ENCODE data around the gene GATA5. TPM values are rescaled to one million over a fixed set of nuclear protein-coding genes. Genes with fewer than 3 reads are reported as not detected.

The GATA5 gene
- total RNA-seq, 1 donor from 2014 or later: not detected

DNA sequence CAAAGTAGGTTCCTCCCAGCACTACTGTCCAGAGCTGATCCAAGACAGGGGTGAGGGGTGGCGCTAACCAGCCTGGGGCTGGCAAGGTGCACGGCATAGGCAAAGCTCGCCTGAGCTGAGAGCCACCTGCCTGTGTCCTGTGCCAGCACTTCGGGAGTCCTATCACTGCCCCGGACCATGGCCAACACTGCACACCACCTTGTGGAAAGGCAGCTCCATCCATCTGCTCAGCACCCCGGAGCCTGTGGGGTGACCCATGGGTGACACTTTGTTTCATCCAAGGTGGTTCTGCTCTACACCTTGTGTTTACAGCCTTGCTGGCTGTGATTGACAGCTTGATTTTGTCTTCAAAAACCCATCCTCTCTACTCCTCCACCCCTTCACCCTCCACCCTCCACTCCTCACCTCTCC, 32.9 kb upstream of the GATA5 start:
- no peak overlapping the region for H3K27ac ChIP-seq (ENCODE audit: low read depth, low read length)
- no peaks in the 10 kb centered on the region for H3K27me3 ChIP-seq (ENCODE audit: insufficient read depth, low read length)
- no peak for DNase-seq (ENCODE audit: low read depth)
- H3K36me3 ChIP-seq (ENCODE audit: insufficient read depth, low read length): no peaks in the 10 kb centered on the region
- FAIRE-seq: no peak
- H3K4me2 ChIP-seq (ENCODE audit: low read length): no peak overlapping the region
- peaks cover 3% of the 10 kb centered on the region for H3K9me3 Mint-ChIP-seq (ENCODE audit: unreplicated experiment)
- H4K20me1 ChIP-seq (ENCODE audit: insufficient read depth, low read length): no peaks in the 10 kb centered on the region
- H3K9me3 ChIP-seq (ENCODE audit: insufficient read depth, low read depth, low read length): no peaks in the 10 kb centered on the region
- no peak overlapping the region for H3K4me3 Mint-ChIP-seq (ENCODE audit: unreplicated experiment)
- no peak overlapping the region for H2AFZ ChIP-seq (ENCODE audit: low read depth, low read length)
- TF ChIP-seq, protein P1, sequence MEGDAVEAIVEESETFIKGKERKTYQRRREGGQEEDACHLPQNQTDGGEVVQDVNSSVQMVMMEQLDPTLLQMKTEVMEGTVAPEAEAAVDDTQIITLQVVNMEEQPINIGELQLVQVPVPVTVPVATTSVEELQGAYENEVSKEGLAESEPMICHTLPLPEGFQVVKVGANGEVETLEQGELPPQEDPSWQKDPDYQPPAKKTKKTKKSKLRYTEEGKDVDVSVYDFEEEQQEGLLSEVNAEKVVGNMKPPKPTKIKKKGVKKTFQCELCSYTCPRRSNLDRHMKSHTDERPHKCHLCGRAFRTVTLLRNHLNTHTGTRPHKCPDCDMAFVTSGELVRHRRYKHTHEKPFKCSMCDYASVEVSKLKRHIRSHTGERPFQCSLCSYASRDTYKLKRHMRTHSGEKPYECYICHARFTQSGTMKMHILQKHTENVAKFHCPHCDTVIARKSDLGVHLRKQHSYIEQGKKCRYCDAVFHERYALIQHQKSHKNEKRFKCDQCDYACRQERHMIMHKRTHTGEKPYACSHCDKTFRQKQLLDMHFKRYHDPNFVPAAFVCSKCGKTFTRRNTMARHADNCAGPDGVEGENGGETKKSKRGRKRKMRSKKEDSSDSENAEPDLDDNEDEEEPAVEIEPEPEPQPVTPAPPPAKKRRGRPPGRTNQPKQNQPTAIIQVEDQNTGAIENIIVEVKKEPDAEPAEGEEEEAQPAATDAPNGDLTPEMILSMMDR (IDR thresholded peaks at IDR 0.05; ENCODE audit: insufficient read depth, low read depth, low read length): no peak
- H3K9ac ChIP-seq (ENCODE audit: low read length): no peak overlapping the region
- no peak overlapping the region for H3K27ac Mint-ChIP-seq (ENCODE audit: unreplicated experiment)
- H3K4me1 ChIP-seq (ENCODE audit: insufficient read depth, low read length): no peaks in the 10 kb centered on the region
- H3K79me2 ChIP-seq (ENCODE audit: insufficient read depth, low read length): no peaks in the 10 kb centered on the region
- H3K4me1 Mint-ChIP-seq (ENCODE audit: low read depth, unreplicated experiment): no peaks in the 10 kb centered on the region
- H3K4me3 ChIP-seq (ENCODE audit: insufficient read depth, low read depth, low read length): no peak overlapping the region
- H3K36me3 Mint-ChIP-seq (ENCODE audit: low read depth, unreplicated experiment): no peaks in the 10 kb centered on the region
- peaks cover 25% of the 10 kb centered on the region for H3K27me3 Mint-ChIP-seq (ENCODE audit: low read depth, unreplicated experiment)

DNA sequence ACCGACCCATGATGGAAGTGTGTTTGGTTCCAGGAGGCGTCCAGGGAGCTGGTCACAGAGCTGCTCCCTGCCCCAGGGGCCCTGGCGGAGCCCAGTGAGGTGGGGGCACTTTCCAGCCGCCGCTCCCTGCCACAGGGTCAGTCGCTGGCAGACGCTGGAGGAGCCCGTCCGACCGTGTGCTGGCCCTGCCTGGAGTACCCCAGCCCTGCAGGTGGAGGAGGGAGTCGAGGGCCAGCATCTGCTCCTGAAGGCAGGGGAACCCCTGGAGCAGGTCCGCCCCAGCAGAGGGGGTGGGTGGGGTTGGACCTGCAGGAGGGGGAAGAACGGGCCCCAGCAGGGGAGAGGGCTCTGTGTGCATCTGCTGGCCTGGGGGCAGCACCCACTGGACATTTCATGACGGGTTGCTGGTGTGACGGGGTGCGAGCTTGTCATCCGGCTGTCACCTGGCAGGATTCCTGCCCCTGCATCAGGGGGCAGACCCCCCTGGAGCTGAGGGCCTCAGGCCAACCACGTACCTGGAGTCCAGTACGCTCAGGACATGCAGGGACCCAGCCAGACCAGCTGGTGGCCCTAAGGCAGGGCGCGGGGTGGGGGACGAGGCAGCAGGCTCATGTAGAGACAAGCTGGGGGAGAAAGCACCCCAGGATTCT, 32.3 kb upstream of the GATA5 start:
- TF ChIP-seq EZH2 (IDR thresholded peaks at IDR 0.05; ENCODE audit: insufficient read depth, low read length): no peak
- TF ChIP-seq, protein P1 (IDR thresholded peaks at IDR 0.05; ENCODE audit: insufficient read depth, low read depth, low read length): no peak

DNA sequence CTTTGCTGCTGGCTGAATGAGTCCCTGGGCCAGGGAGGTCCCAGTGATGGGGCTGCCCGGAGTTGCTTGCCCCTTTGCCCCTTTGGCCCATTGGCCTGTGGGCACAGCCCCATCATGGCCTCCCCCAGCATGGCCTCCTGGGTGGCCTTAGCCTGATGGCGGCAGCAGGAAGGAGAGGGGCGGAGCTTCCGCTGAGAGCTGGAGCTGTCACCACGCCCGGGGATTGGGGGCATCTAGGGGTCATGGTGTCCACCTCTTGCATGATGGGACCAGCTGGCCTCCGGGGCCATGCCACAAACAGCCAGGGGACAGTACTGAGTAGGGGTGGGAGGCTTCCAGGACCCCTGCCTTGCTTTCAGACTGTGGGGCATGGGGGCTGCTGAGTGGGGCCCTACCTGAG, 31.5 kb upstream of the GATA5 start:
- no peak overlapping the region for H3K4me2 ChIP-seq (ENCODE audit: low read length)
- peaks cover 25% of the 10 kb centered on the region for H3K27me3 Mint-ChIP-seq (ENCODE audit: low read depth, unreplicated experiment)

More for the DNA sequence above, 32.3 kb upstream of the GATA5 start:
- Mint-ChIP-seq H3K4me1 (ENCODE audit: low read depth, unreplicated experiment) (no peaks in the 10 kb centered on the region), H3K36me3 (ENCODE audit: low read depth, unreplicated experiment) (no peaks in the 10 kb centered on the region), H3K4me3 (ENCODE audit: unreplicated experiment) (no peak overlapping the region), H3K9me3 (ENCODE audit: unreplicated experiment) (peaks cover 3% of the 10 kb centered on the region), H3K27ac (ENCODE audit: unreplicated experiment) (no peak overlapping the region), H3K27me3 (ENCODE audit: low read depth, unreplicated experiment) (peaks cover 28% of the 10 kb centered on the region)
- Histone ChIP-seq H3K4me2 (ENCODE audit: low read length) (no peak overlapping the region), H3K9ac (ENCODE audit: low read length) (no peak overlapping the region), H2AFZ (ENCODE audit: low read depth, low read length) (no peak overlapping the region), H3K36me3 (ENCODE audit: insufficient read depth, low read length) (no peaks in the 10 kb centered on the region), H3K79me2 (ENCODE audit: insufficient read depth, low read length) (no peaks in the 10 kb centered on the region), H3K27me3 (ENCODE audit: insufficient read depth, low read length) (no peaks in the 10 kb centered on the region), H3K4me1 (ENCODE audit: insufficient read depth, low read length) (no peaks in the 10 kb centered on the region), H3K9me3 (ENCODE audit: insufficient read depth, low read depth, low read length) (no peaks in the 10 kb centered on the region), H3K27ac (ENCODE audit: low read depth, low read length) (no peak overlapping the region), H3K4me3 (ENCODE audit: insufficient read depth, low read depth, low read length) (no peak overlapping the region), H4K20me1 (ENCODE audit: insufficient read depth, low read length) (no peaks in the 10 kb centered on the region)
- FAIRE-seq (no peak), DNase-seq (ENCODE audit: low read depth) (no peak)

More for the DNA sequence above, 31.5 kb upstream of the GATA5 start:
- Histone ChIP-seq H3K4me1 (ENCODE audit: insufficient read depth, low read length) (no peaks in the 10 kb centered on the region), H3K9ac (ENCODE audit: low read length) (no peak overlapping the region), H3K79me2 (ENCODE audit: insufficient read depth, low read length) (no peaks in the 10 kb centered on the region), H3K27me3 (ENCODE audit: insufficient read depth, low read length) (no peaks in the 10 kb centered on the region), H3K4me3 (ENCODE audit: insufficient read depth, low read depth, low read length) (no peak overlapping the region), H4K20me1 (ENCODE audit: insufficient read depth, low read length) (no peaks in the 10 kb centered on the region), H2AFZ (ENCODE audit: low read depth, low read length) (no peak overlapping the region), H3K36me3 (ENCODE audit: insufficient read depth, low read length) (no peaks in the 10 kb centered on the region), H3K27ac (ENCODE audit: low read depth, low read length) (no peak overlapping the region), H3K9me3 (ENCODE audit: insufficient read depth, low read depth, low read length) (no peaks in the 10 kb centered on the region)
- DNase-seq (ENCODE audit: low read depth): no peak
- Mint-ChIP-seq H3K4me3 (ENCODE audit: unreplicated experiment) (no peak overlapping the region), H3K27ac (ENCODE audit: unreplicated experiment) (no peak overlapping the region), H3K36me3 (ENCODE audit: low read depth, unreplicated experiment) (no peaks in the 10 kb centered on the region), H3K4me1 (ENCODE audit: low read depth, unreplicated experiment) (no peaks in the 10 kb centered on the region), H3K9me3 (ENCODE audit: unreplicated experiment) (peaks cover 3% of the 10 kb centered on the region)
- TF ChIP-seq EZH2 (IDR thresholded peaks at IDR 0.05; ENCODE audit: insufficient read depth, low read length): no peak
- TF ChIP-seq, protein P1 (IDR thresholded peaks at IDR 0.05; ENCODE audit: insufficient read depth, low read depth, low read length): no peak
- FAIRE-seq: no peak
